ENCODE results near the gene P4HA3. TPM values are rescaled to one million over a fixed set of nuclear protein-coding genes. Genes with fewer than 3 reads are reported as not detected.
A peak's percentile ranks its signal among the peaks of the same experiment; 100 is the strongest.

P4HA3 gene
- total RNA-seq, 2 experiments from 2014 or later, result not detected

DNA sequence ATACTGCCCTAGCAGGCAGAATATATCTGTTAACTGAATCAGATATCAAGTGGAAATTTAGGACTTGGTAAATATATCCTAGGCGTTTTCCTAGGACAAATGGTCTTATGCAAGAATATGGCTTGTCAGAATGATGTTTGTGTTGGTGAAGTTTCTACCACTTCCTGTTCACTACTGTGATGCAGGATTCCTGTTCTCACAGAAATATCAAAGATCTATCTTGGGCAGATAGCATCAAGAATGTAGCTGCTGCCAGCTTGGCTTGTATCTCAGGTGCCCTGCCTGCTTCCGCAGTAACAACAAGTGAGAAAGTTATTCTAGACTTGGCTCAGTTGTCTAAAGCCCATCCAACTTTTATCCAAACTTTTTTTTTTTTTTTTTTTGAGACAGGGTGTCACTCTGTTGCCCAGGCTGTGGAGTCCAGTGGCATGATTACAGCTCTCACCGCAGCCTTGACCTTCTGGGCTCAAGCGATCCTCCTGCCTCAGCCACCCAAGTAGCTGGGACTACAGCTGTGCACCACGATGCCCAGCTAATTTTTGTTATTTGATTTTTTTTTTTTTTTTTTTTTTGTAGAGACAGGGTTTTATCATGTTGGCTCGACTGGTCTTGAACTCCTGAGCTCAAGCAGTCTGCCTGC is 79.0 kb downstream of the P4HA3 start:
- ATAC-seq (peak; percentile 61), DNase-seq (peak; percentile 15)
- ChIA-PET POLR2A (interaction anchor here (0.6 kb wide), 1 partner anchor 360 kb away, joined by 9 read pairs; the partner anchor contains the start of gene POLD3), CTCF (interaction anchor here (0.5 kb wide), 1 partner anchor 1437 kb away, joined by 3 read pairs; no protein-coding TSS in a partner anchor)
- intact Hi-C loops (cut with DNase I, micrococcal nuclease), result no loop called here
- Mint-ChIP-seq H3K4me3 (no peak overlapping the region), H3K27ac (peak overlapping the region; percentile 19), H3K27me3 (no peaks in the 10 kb centered on the region), H3K9me3 (ENCODE audit: low read depth) (no peaks in the 10 kb centered on the region), H3K4me1 (peaks cover 32% of the 10 kb centered on the region), H3K36me3 (ENCODE audit: low read depth) (peaks cover 31% of the 10 kb centered on the region)

DNA sequence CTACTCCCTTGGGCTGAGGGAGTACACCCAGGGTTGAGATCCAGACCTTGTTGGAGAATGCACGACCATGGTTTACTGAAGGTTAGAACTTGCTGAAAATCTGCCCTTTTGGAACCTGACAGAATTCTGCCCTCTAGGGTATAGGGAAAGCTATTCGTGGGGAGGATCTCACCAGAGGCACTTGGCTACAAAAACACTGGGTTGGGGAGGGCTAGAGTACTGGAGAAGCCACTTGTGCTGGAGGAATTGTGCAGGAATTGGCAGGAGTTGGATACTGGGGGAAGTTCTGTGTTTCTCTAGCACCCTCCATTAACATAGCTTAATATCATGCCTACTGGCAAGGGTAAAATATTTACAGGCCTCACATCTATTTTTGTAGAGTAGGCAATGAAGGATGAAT is 84.5 kb downstream of the P4HA3 start:
- Mint-ChIP-seq H3K27me3 (no peaks in the 10 kb centered on the region), H3K27ac (no peak overlapping the region), H3K4me3 (no peak overlapping the region), H3K4me1 (peaks cover 17% of the 10 kb centered on the region), H3K9me3 (ENCODE audit: low read depth) (no peaks in the 10 kb centered on the region), H3K36me3 (ENCODE audit: low read depth) (peaks cover 39% of the 10 kb centered on the region)
- ChIA-PET CTCF (interaction anchor here (0.7 to 0.9 kb wide), 2 partner anchors 106 to 273 kb away, joined by 3 to 4 read pairs; no protein-coding TSS in a partner anchor), POLR2A (no interaction called here)
- DNase-seq (no peak), ATAC-seq (no peak)
- intact Hi-C loops (cut with DNase I, micrococcal nuclease), result no loop called here

DNA sequence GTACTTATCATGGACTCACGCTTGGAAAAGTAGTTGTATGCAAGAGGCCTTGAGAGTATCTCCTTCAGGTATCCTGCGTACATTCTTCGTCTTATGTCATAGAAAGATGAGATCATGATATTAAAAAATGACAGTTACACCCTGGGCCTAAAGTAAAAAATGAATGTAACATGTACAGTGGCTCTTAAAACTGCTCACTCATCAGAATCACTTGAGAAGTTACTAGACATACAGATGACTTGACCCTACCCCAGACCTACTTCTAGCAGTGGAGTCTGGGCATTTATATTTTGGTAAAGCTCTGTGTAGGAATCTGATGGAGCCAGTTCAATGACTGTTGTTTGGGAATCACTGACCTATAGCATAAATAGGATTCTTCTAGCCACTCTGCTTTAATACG is 85.9 kb downstream of the P4HA3 start:
- Mint-ChIP-seq H3K9me3 (ENCODE audit: low read depth) (no peaks in the 10 kb centered on the region), H3K4me3 (no peak overlapping the region), H3K27ac (no peak overlapping the region), H3K27me3 (no peaks in the 10 kb centered on the region), H3K4me1 (peaks cover 10% of the 10 kb centered on the region), H3K36me3 (ENCODE audit: low read depth) (peaks cover 35% of the 10 kb centered on the region)
- intact Hi-C loops (cut with DNase I, micrococcal nuclease), result no loop called here
- DNase-seq, result no peak
- no peak for ATAC-seq
- ChIA-PET POLR2A (no interaction called here), CTCF (no interaction called here)

DNA sequence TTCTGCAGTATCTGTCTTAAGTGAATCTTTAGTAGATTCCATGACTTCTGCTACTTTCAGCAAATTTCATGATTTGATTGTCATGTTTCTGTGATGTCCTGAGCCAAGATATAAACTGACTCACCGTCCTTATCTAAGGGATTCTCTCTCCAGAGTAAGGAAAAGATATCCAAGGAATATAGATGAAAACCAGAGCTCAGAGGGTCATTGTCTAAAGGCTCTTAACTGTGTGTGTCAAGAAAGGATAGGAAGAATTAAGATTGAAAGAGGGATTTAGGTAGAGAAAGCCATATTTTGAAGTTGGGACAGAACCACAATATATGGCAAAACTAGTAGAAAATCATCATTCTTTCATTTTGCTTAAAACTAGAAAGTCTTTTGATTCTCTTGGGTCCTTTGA is 89.6 kb downstream of the P4HA3 start:
- Mint-ChIP-seq H3K27me3 (no peaks in the 10 kb centered on the region), H3K36me3 (ENCODE audit: low read depth) (peaks cover 24% of the 10 kb centered on the region), H3K4me1 (no peaks in the 10 kb centered on the region), H3K4me3 (no peak overlapping the region), H3K9me3 (ENCODE audit: low read depth) (no peaks in the 10 kb centered on the region), H3K27ac (no peak overlapping the region)
- ATAC-seq, result no peak
- intact Hi-C loops (cut with DNase I, micrococcal nuclease), result no loop called here
- ChIA-PET CTCF (interaction anchor here (1.0 kb wide), 1 partner anchor 13 kb away, joined by 4 read pairs; no protein-coding TSS in a partner anchor), POLR2A (no interaction called here)
- no peak for DNase-seq

DNA sequence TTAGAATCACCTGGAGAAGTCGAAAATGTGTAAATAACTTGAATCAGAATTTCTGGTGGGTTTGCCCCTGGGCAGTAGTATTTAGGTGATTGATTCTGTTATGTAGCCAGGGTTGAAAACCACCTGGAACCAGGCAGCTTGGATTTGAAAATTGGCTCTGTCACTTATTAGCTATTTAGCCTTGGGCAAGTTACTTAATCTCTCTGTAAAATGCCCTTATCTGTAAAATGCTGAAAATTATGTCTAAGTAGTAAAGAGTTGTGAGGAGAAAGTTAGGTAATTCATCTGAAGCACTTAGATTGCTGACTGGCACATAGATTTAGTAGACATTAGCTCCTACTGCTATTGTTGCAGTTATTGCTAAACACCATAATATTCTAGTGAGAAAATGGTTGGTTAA is 91.1 kb downstream of the P4HA3 start:
- H3K27me3 Mint-ChIP-seq, result no peaks in the 10 kb centered on the region
- CTCF ChIA-PET, result interaction anchor here (0.5 kb wide), 1 partner anchor 77 kb away, joined by 3 read pairs; no protein-coding TSS in a partner anchor
- H3K9me3 Mint-ChIP-seq (ENCODE audit: low read depth), result peaks cover 3% of the 10 kb centered on the region
- H3K36me3 Mint-ChIP-seq (ENCODE audit: low read depth), result peaks cover 24% of the 10 kb centered on the region
- no peak overlapping the region for H3K4me3 Mint-ChIP-seq
- H3K27ac Mint-ChIP-seq, result no peak overlapping the region
- intact Hi-C loops (cut with DNase I, micrococcal nuclease), result no loop called here
- no peaks in the 10 kb centered on the region for H3K4me1 Mint-ChIP-seq
- ATAC-seq (no peak), DNase-seq (no peak)
- POLR2A ChIA-PET, result no interaction called here

Other genes starting within 250 kb of the P4HA3 start
- 10 to 100 TPM; 23.9 to 28.0 TPM for gene C2CD3, start 140.6 kb downstream of the P4HA3 start, total RNA-seq
- 10 to 100 TPM; 54.2 to 61.5 TPM for gene PPME1, start 140.4 kb downstream of the P4HA3 start, total RNA-seq
- 10 to 100 TPM in 1 of 2 experiments, 1 to 10 TPM in 1; 8.8 to 11.0 TPM for gene PGM2L1, start 86.8 kb upstream of the P4HA3 start, total RNA-seq
- not detected for gene KCNE3, start 155.9 kb upstream of the P4HA3 start, total RNA-seq
- gene LIPT2, start 182.1 kb upstream of the P4HA3 start, total RNA-seq, result 1 to 10 TPM; 4.2 to 5.0 TPM

Measured in activated CD4-positive, alpha-beta T cell treated with anti-CD3 and anti-CD28 coated beads for 36 hours (primary cell).